Muscle of leg (tissue), 11 donors: ENCODE data around the gene MAML2. TPM values are rescaled to one million over a fixed set of nuclear protein-coding genes. Genes with fewer than 3 reads are reported as not detected.

Experiments used
- DNase-seq: peaks from one replicate; pipeline ENCODE4 v3.0.0; 2013
- H3K27ac ChIP-seq: one replicate; pipeline ENCODE4 v1.5.1; 2013; ENCODE audit warnings: mild to moderate bottlenecking, low read length, control low read depth
- H3K27me3 ChIP-seq: one replicate; pipeline ENCODE4 v1.6.1; 2013; ENCODE audit warnings: low read length; ENCODE audit not compliant: control insufficient read depth, insufficient read depth
- H3K36me3 ChIP-seq: one replicate; pipeline ENCODE4 v1.6.1; 2013; ENCODE audit warnings: low read length; ENCODE audit not compliant: control insufficient read depth, insufficient read depth
- H3K4me1 ChIP-seq: one replicate; pipeline ENCODE4 v1.6.1; 2013; ENCODE audit warnings: low read length; ENCODE audit not compliant: control insufficient read depth, insufficient read depth
- H3K4me3 ChIP-seq: one replicate; pipeline ENCODE4 v1.5.1; 2013; ENCODE audit warnings: low read length, control low read depth
- H3K9me3 ChIP-seq: replicated peaks from 2 replicates; pipeline ENCODE4 v1.6.1; 2013; ENCODE audit warnings: low read depth, low read length; ENCODE audit not compliant: control insufficient read depth
- WGBS: methylation state at CpG from one replicate; pipeline ENCODE4 v1.1.5; 2013; ENCODE audit warnings: missing lambda C conversion rate; ENCODE audit not compliant: insufficient coverage; 5-methylcytosine and 5-hydroxymethylcytosine counted together
- polyA plus RNA-seq, 8 donors: library from polyadenylated mRNA; unstranded; fragments of 120-200 nt; gene quantifications; one replicate each; pipeline versions ENCODE4 v1.2.1 to v1.2.3, GENCODE V29; 2013; ENCODE audit warnings: inconsistent platforms in 1 of 8, low replicate concordance in 1 of 8; ENCODE audit not compliant: insufficient read length in 8 of 8, insufficient read depth in 1 of 8
- total RNA-seq: library from RNA; stranded (reverse); fragments of 120-200 nt; gene quantifications from one replicate; pipeline ENCODE4 v1.2.4, GENCODE V29; 2013

MAML2 gene
- total and polyA plus RNA-seq, 9 donors, result 4.0 to 7.8 (median 5.7) TPM

DNA sequence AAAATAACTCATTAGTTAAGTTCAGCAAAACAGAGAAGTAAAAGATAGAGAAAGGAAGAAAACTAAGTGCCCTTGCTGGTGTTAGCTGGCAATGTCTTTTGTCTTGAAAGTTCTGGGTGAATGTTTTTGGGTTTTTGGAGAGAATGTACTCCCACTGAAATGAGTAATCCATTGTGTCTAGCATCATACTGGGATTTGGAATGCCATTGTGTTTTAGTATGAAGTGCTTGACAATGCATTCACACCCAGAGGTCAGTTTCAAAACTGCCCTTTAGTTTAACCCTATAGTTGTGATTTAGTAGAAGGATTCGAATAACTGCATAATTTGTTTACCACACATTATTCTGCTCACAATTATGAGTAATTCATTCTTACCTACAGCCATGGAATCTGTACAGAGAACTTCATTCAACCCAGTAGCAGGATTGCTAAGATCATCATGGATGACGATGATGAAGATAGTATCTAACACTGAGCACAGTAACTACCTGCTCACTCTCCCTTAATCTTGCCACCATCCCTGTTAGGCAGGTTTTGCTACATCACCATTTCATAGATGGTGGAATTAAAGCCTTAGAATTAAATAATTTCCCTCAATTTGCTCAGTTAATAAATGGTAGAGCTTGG lies 33.9 kb downstream of the MAML2 start:
- Histone ChIP-seq H3K4me1 (peaks cover 26% of the 10 kb centered on the region), H3K27me3 (no peaks in the 10 kb centered on the region), H3K27ac (no peak overlapping the region), H3K36me3 (no peaks in the 10 kb centered on the region), H3K9me3 (no peaks in the 10 kb centered on the region), H3K4me3 (no peak overlapping the region)
- no peak for DNase-seq
- no CpG with 5 or more reads among the region's 2 CpGs for WGBS

DNA sequence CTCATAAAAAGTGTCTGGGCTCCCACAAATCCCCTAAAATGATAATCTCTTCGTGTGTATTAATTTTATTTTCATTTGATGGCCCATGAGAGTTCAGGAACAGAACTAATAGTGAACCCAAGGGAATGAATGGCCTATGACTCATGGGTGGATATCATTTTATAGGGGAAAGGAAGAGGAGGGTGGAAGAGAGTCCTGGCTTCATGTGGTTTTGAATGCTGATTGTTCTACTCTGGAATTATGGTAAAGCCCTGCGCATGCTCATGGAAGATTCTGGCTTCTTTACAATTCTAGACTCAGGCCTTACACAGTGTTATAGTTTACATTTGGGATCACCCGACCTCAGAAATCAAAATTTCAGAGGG lies 35.2 kb downstream of the MAML2 start:
- 20% methylated on average over 1 of the region's 3 CpGs for WGBS
- DNase-seq, result peak; percentile 73

GRCh38 chr11:96306933-96307775 lies 35.8 kb downstream of the MAML2 start:
- peak overlapping the region; percentile 28 for H3K4me3 ChIP-seq
- 11% methylated on average over 4 of the region's 10 CpGs for WGBS
- H3K4me1 ChIP-seq, result peaks cover 24% of the 10 kb centered on the region
- H3K27me3 ChIP-seq, result no peaks in the 10 kb centered on the region
- peak; percentile 98 for DNase-seq
- no peaks in the 10 kb centered on the region for H3K36me3 ChIP-seq
- H3K9me3 ChIP-seq, result no peaks in the 10 kb centered on the region
- peak overlapping the region; percentile 98 for H3K27ac ChIP-seq

More for the DNA sequence above, 35.2 kb downstream of the MAML2 start:
- Histone ChIP-seq H3K9me3 (no peaks in the 10 kb centered on the region), H3K27ac (peak overlapping the region; percentile 98), H3K4me3 (peak overlapping the region; percentile 28), H3K27me3 (no peaks in the 10 kb centered on the region), H3K4me1 (peaks cover 24% of the 10 kb centered on the region), H3K36me3 (no peaks in the 10 kb centered on the region)

GRCh38 chr11:96306600-96306932 lies 36.4 kb downstream of the MAML2 start:
- H3K9me3 ChIP-seq, result no peaks in the 10 kb centered on the region
- no peak for DNase-seq
- H3K27ac ChIP-seq, result peak overlapping the region; percentile 98
- H3K4me1 ChIP-seq, result peaks cover 24% of the 10 kb centered on the region
- peak overlapping the region; percentile 12 for H3K4me3 ChIP-seq
- H3K36me3 ChIP-seq, result no peaks in the 10 kb centered on the region
- no CpG with 5 or more reads among the region's 3 CpGs for WGBS
- H3K27me3 ChIP-seq, result no peaks in the 10 kb centered on the region

GRCh38 chr11:96306071-96306470 lies 36.9 kb downstream of the MAML2 start:
- Histone ChIP-seq H3K27me3 (no peaks in the 10 kb centered on the region), H3K9me3 (no peaks in the 10 kb centered on the region), H3K36me3 (no peaks in the 10 kb centered on the region), H3K27ac (peak overlapping the region; percentile 98), H3K4me3 (no peak overlapping the region), H3K4me1 (peaks cover 22% of the 10 kb centered on the region)
- peak; percentile 45 for DNase-seq
- no CpG with 5 or more reads among the region's 1 CpG for WGBS

GRCh38 chr11:96303980-96304379 lies 39.0 kb downstream of the MAML2 start:
- WGBS, result 89% methylated on average over 3 of the region's 3 CpGs
- Histone ChIP-seq H3K27me3 (no peaks in the 10 kb centered on the region), H3K9me3 (no peaks in the 10 kb centered on the region), H3K36me3 (no peaks in the 10 kb centered on the region), H3K27ac (no peak overlapping the region), H3K4me3 (no peak overlapping the region), H3K4me1 (peaks cover 24% of the 10 kb centered on the region)
- no peak for DNase-seq

GRCh38 chr11:96303064-96303463 lies 39.9 kb downstream of the MAML2 start:
- H3K4me1 ChIP-seq, result peaks cover 24% of the 10 kb centered on the region
- H3K9me3 ChIP-seq, result no peaks in the 10 kb centered on the region
- WGBS, result 86% methylated on average over 1 of the region's 1 CpG
- DNase-seq, result no peak
- no peak overlapping the region for H3K4me3 ChIP-seq
- no peaks in the 10 kb centered on the region for H3K27me3 ChIP-seq
- H3K36me3 ChIP-seq, result no peaks in the 10 kb centered on the region
- no peak overlapping the region for H3K27ac ChIP-seq

- Histone ChIP-seq H3K4me3 (no peak overlapping the region), H3K27me3 (no peaks in the 10 kb centered on the region), H3K27ac (no peak overlapping the region), H3K9me3 (no peaks in the 10 kb centered on the region), H3K36me3 (no peaks in the 10 kb centered on the region), H3K4me1 (peaks cover 12% of the 10 kb centered on the region)
- no peak for DNase-seq
- no CpG with 5 or more reads among the region's 2 CpGs for WGBS
These were observed 41.2 kb downstream of the MAML2 start for GRCh38 chr11:96301818-96302217.

DNA sequence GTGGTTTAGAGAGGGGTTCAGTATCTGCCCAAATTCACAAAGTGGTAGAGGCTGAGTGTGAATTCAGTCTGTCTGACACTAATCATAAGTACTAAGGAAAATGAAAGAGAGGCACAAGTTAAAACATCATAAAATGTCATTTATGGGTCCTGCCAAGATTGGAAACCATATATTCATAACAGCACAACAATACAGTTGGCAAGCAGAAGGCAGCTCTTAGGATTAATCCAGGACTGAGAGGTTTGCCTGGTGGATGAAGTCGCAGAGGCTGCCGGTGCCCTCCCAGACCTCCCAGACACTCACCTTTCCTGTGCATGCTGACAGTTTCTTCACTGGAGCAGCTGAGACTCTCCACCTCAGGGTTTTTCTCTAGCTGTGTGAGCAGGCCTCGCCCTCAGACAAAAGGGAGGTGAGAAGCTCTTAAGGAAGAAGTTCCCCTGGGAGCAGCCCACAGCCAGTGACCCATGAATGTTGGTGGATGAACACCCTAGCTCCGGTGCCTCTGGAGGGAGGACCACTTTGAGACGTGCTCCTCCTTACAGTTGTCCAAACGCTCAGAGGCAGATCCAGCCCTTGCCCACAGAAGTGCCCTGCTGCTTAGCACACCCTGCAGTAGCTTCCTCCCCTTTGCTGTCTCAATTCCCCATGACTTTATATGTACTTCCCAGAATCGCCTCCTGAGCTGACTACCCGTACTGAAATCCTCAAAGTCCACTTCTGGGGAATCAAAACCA lies 43.7 kb downstream of the MAML2 start:
- Histone ChIP-seq H3K4me3 (no peak overlapping the region), H3K27me3 (no peaks in the 10 kb centered on the region), H3K27ac (no peak overlapping the region), H3K9me3 (no peaks in the 10 kb centered on the region), H3K36me3 (no peaks in the 10 kb centered on the region), H3K4me1 (peaks cover 5% of the 10 kb centered on the region)
- DNase-seq, result no peak
- 74% methylated on average over 6 of the region's 8 CpGs for WGBS

DNA sequence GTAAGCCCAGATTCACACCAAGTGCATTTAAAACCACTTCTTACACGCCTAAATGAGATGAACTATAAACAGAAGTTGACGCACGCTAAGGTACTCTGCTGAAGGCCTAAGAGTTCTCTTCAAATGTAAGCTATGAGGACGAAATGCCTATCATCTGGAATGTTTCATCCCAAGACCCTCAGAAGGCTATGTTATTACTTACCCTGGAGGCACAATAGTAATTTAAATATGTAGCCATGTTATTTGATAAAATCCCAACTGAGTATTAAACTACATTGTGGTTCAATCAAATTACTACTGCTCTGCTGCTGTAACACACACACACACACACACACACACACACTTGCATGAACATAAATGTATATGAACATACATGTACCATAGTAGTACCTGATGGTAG lies 47.6 kb downstream of the MAML2 start:
- no peaks in the 10 kb centered on the region for H3K27me3 ChIP-seq
- WGBS, result no CpG with 5 or more reads among the region's 4 CpGs
- DNase-seq, result no peak
- H3K4me3 ChIP-seq, result no peak overlapping the region
- H3K9me3 ChIP-seq, result no peaks in the 10 kb centered on the region
- no peaks in the 10 kb centered on the region for H3K36me3 ChIP-seq
- no peak overlapping the region for H3K27ac ChIP-seq
- H3K4me1 ChIP-seq, result peaks cover 10% of the 10 kb centered on the region
